Activated CD8-positive, alpha-beta memory T cell treated with anti-CD3 and anti-CD28 coated beads, Interleukin-2, amount 50 U/mL, for 4 hours (primary cell): Measurements from ENCODE around the gene CCDC171.

Experiments used
- DNase-seq: peaks from one replicate; pipeline ENCODE4 v3.0.0-alpha.2; 2020

Gene CCDC171

GRCh38 chr9:15901572-15901971 lies 348.7 kb downstream of the CCDC171 start:
- no peak for DNase-seq

- DNase-seq: no peak
Observed at GRCh38 chr9:15909297-15909696, 356.5 kb downstream of the CCDC171 start.

- no peak for DNase-seq
Observed at GRCh38 chr9:15915711-15916110, 362.9 kb downstream of the CCDC171 start.

GRCh38 chr9:15927161-15927560 lies 374.3 kb downstream of the CCDC171 start:
- DNase-seq: no peak

- DNase-seq: no peak
Observed at GRCh38 chr9:15935661-15936305, 382.9 kb downstream of the CCDC171 start.

- no peak for DNase-seq
Observed at GRCh38 chr9:15936306-15936921, 383.6 kb downstream of the CCDC171 start.

- DNase-seq: no peak
Observed at GRCh38 chr9:15942831-15943424, 390.1 kb downstream of the CCDC171 start.

GRCh38 chr9:15944341-15944740 lies 391.5 kb downstream of the CCDC171 start:
- DNase-seq: no peak

GRCh38 chr9:15959663-15960062 lies 406.8 kb downstream of the CCDC171 start:
- DNase-seq: no peak

- DNase-seq: no peak
Observed at GRCh38 chr9:15961217-15961616, 408.4 kb downstream of the CCDC171 start.

- no peak for DNase-seq
Observed at GRCh38 chr9:15965246-15965745, 412.5 kb downstream of the CCDC171 start.

- no peak for DNase-seq
Observed at GRCh38 chr9:15966471-15966870, 413.6 kb downstream of the CCDC171 start.

GRCh38 chr9:15967068-15967467 lies 414.2 kb downstream of the CCDC171 start:
- no peak for DNase-seq

GRCh38 chr9:15972760-15973159 lies 419.9 kb downstream of the CCDC171 start:
- DNase-seq: no peak

- no peak for DNase-seq
Observed at GRCh38 chr9:15975101-15975778, 422.4 kb downstream of the CCDC171 start.

- DNase-seq: no peak
Observed at GRCh38 chr9:15977438-15977837, 424.6 kb downstream of the CCDC171 start.

- no peak for DNase-seq
Observed at GRCh38 chr9:15982182-15982581, 429.3 kb downstream of the CCDC171 start.

GRCh38 chr9:15999422-16000339 lies 446.8 kb downstream of the CCDC171 start:
- DNase-seq: no peak

- no peak for DNase-seq
Observed at GRCh38 chr9:16000811-16001210, 448.0 kb downstream of the CCDC171 start.

- no peak for DNase-seq
Observed at GRCh38 chr9:16001856-16002255, 449.0 kb downstream of the CCDC171 start.

- DNase-seq: no peak
Observed at GRCh38 chr9:16002816-16003215, 450.0 kb downstream of the CCDC171 start.

GRCh38 chr9:16003785-16004184 lies 450.9 kb downstream of the CCDC171 start:
- no peak for DNase-seq

GRCh38 chr9:16004613-16005012 lies 451.8 kb downstream of the CCDC171 start:
- no peak for DNase-seq
